AG04450 (cell line): ENCODE measurements around the gene MAB21L2. TPM values are rescaled to one million over a fixed set of nuclear protein-coding genes. Genes with fewer than 3 reads are reported as not detected.

Source experiments
- CTCF ChIA-PET: fragments of 300-600, 350-600 bp; formaldehyde crosslinking; extraction: SDS; loops from one replicate; lab custom pipeline; 2022; ENCODE audit warnings: antibody characterized with exemption, inconsistent platforms; lab: Charles Lee
- POLR2A ChIA-PET: fragments of 350-600 bp; formaldehyde crosslinking; extraction: SDS; loops from one replicate; lab custom pipeline; 2021; ENCODE audit warnings: antibody characterized with exemption, inconsistent platforms; lab: Yijun Ruan, JAX
- DNase-seq: peaks from one replicate; pipeline ENCODE4 v3.0.0-alpha.2; 2011; ENCODE audit warnings: low read depth, low spot score
- H3K27ac ChIP-seq: one replicate; pipeline ENCODE4 v1.5.1; 2012; ENCODE audit warnings: low read depth, low read length, control low read depth
- H3K27me3 ChIP-seq: one replicate; pipeline ENCODE4 v1.6.0; 2012; ENCODE audit warnings: low read length; ENCODE audit not compliant: control insufficient read depth, insufficient read depth
- H3K4me3 ChIP-seq: 2 replicates; pipeline ENCODE4 v1.5.1; 2011; ENCODE audit warnings: mild to moderate bottlenecking, low read depth, low read length, control low read depth
- H3K9me3 ChIP-seq: 2 replicates; pipeline ENCODE4 v1.5.1; 2012; ENCODE audit warnings: low read length; ENCODE audit not compliant: control insufficient read depth, insufficient read depth
- CTCF ChIP-seq: IDR thresholded peaks from 2 replicates; pipeline ENCODE4 v1.5.1; 2011; ENCODE audit warnings: low read depth, low read length, control low read depth, inconsistent platforms
- polyA plus RNA-seq: library from polyadenylated mRNA; depleted of rRNA; stranded (reverse); fragments of >200 nt; gene quantifications from 2 replicates; pipeline ENCODE4 v1.2.3, GENCODE V29; 2011

The MAB21L2 gene
- polyA plus RNA-seq, 1 experiment: 3.3 TPM

DNA sequence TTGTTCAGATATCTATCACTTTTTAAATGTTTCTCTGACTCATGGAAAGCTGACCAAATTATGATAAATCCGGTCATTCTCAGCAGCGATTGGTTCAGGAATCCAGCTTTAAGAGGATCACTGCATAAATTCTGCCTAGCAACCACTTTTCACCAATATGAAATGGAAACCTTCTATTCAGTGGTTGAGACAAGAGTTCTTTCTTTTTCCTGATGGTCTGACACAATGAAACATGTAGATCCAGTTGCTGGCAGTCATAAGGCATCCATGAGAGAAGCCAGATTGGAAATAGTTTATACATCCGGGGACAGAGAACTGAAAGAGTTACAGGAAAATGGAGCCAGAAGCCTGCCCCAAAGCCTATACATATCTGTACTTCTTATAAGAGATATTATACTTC lies 27.2 kb downstream of the MAB21L2 start:
- Histone ChIP-seq H3K9me3 (no peaks in the 10 kb centered on the region), H3K27me3 (no peaks in the 10 kb centered on the region), H3K27ac (no peak overlapping the region), H3K4me3 (no peak overlapping the region)
- ChIA-PET CTCF (no interaction called here), POLR2A (no interaction called here)
- TF ChIP-seq CTCF: no peak
- no peak for DNase-seq

- CTCF ChIA-PET: interaction anchor here (0.6 kb wide), 1 partner anchor 227 kb away, joined by 3 read pairs; no protein-coding TSS in a partner anchor
- no peak for DNase-seq
- Histone ChIP-seq H3K27me3 (no peaks in the 10 kb centered on the region), H3K9me3 (no peaks in the 10 kb centered on the region), H3K27ac (no peak overlapping the region), H3K4me3 (peak overlapping the region; percentile 5; the same call in 1 of the 2 replicates)
- POLR2A ChIA-PET: no interaction called here
- no peak for TF ChIP-seq CTCF
Observed at GRCh38 chr4:150619042-150619441, 37.1 kb downstream of the MAB21L2 start.

GRCh38 chr4:150624055-150624454 lies 42.1 kb downstream of the MAB21L2 start:
- TF ChIP-seq CTCF: no peak
- CTCF ChIA-PET: no interaction called here
- POLR2A ChIA-PET: no interaction called here

DNA sequence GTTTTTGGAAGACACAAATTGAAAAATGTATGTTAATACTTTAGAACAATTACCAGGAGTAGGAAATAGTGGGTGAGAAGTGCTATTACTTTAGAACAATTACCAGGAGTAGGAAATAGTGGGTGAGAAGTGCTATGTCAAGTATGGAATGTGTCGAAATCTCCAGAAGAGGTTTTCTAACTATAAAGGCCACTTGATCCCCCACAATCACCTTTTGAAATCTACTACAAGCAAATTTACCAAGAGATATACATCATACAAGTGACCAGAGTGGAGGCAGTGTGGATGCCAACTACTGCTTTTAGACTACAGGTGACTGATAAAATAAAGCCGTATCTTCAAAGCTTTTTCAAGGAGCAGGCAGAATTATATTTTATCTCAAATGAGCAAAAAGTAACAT lies 43.1 kb downstream of the MAB21L2 start:
- Histone ChIP-seq H3K27ac (no peak overlapping the region), H3K9me3 (no peaks in the 10 kb centered on the region), H3K4me3 (no peak overlapping the region), H3K27me3 (no peaks in the 10 kb centered on the region)
- ChIA-PET POLR2A (no interaction called here), CTCF (no interaction called here)
- DNase-seq: no peak
- no peak for TF ChIP-seq CTCF

More at GRCh38 chr4:150624055-150624454, 42.1 kb downstream of the MAB21L2 start:
- H3K4me3 ChIP-seq: no peak overlapping the region
- H3K27me3 ChIP-seq: no peaks in the 10 kb centered on the region
- H3K9me3 ChIP-seq: no peaks in the 10 kb centered on the region
- DNase-seq: no peak
- no peak overlapping the region for H3K27ac ChIP-seq

DNA sequence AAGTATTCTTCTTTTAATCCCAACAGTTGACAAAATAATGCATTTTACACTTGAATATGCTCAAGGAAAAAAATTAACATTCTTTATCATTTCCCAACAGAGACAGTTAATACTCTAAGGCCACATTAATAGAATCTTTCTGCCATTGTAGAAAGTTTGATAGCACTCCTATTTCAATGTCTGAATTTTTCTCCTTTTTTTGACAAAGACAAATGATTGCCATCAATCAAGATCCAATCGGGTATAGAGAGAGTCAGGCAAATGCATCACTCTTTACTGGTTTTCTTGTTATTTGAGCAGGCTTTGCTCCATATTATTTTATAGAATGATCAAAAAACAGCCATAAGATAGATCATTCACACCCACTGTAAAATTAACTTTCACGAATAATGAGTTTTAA lies 46.1 kb downstream of the MAB21L2 start:
- CTCF ChIA-PET: no interaction called here
- H3K4me3 ChIP-seq: no peak overlapping the region

More for the DNA sequence above, 46.1 kb downstream of the MAB21L2 start:
- DNase-seq: no peak
- no peaks in the 10 kb centered on the region for H3K9me3 ChIP-seq
- no peak overlapping the region for H3K27ac ChIP-seq
- TF ChIP-seq CTCF: no peak
- POLR2A ChIA-PET: no interaction called here
- H3K27me3 ChIP-seq: no peaks in the 10 kb centered on the region
